Liver (tissue), 9 donors: ENCODE data around the gene WWC1. TPM values are rescaled to one million over a fixed set of nuclear protein-coding genes. Genes with fewer than 3 reads are reported as not detected.

Experiments used
- DNase-seq: peaks from one replicate; pipeline ENCODE4 v3.0.0-alpha.2; 2017; ENCODE audit warnings: low spot score
- H3K27ac ChIP-seq, 2 donors: one replicate each; pipeline ENCODE4 v1.7.0; 2013; ENCODE audit warnings: inconsistent platforms in 2 of 2, low read length in 2 of 2, control low read depth in 1 of 2, low read depth in 1 of 2, mild to moderate bottlenecking in 1 of 2
- H3K27me3 ChIP-seq, 4 donors: one replicate each; pipeline versions ENCODE4 v1.6.1 to v1.7.0; 2013; ENCODE audit warnings: low read length in 3 of 4, inconsistent platforms in 1 of 4, mild to moderate bottlenecking in 1 of 4, moderate library complexity in 1 of 4; ENCODE audit not compliant: control insufficient read depth in 4 of 4, insufficient read depth in 4 of 4
- H3K36me3 ChIP-seq, 4 donors: one replicate each; pipeline versions ENCODE4 v1.6.1 to v1.7.0; 2013; ENCODE audit warnings: low read length in 3 of 4, mild to moderate bottlenecking in 3 of 4, low read depth in 1 of 4, moderate library complexity in 1 of 4; ENCODE audit not compliant: control insufficient read depth in 4 of 4, insufficient read depth in 3 of 4
- H3K4me1 ChIP-seq, 4 donors: one replicate each; pipeline versions ENCODE4 v1.6.1 to v1.7.0; 2013; ENCODE audit warnings: low read length in 3 of 4, mild to moderate bottlenecking in 3 of 4, moderate library complexity in 1 of 4; ENCODE audit not compliant: control insufficient read depth in 4 of 4, insufficient read depth in 4 of 4
- H3K4me3 ChIP-seq, 3 donors: one replicate each; pipeline versions ENCODE4 v1.6.1 to v1.7.0; 2013; ENCODE audit warnings: low read length in 3 of 3, control low read depth in 1 of 3, low read depth in 1 of 3, mild to moderate bottlenecking in 1 of 3
- H3K9ac ChIP-seq, 2 donors: one replicate each; pipeline ENCODE4 v1.7.0; 2013; ENCODE audit warnings: low read length in 2 of 2, mild to moderate bottlenecking in 2 of 2, moderate library complexity in 2 of 2, control low read depth in 1 of 2, low read depth in 1 of 2
- H3K9me3 ChIP-seq, 4 donors: one replicate each; pipeline versions ENCODE4 v1.6.1 to v1.7.0; 2013; ENCODE audit warnings: low read length in 3 of 4; ENCODE audit not compliant: control insufficient read depth in 4 of 4
- EGR1 ChIP-seq, 2 donors: IDR thresholded peaks; 2 replicates each; pipeline ENCODE4 v1.6.1; 2016 to 2018; ENCODE audit warnings: antibody characterized with exemption in 2 of 2, low read depth in 2 of 2
- FOXA1 ChIP-seq: IDR thresholded peaks from 2 replicates; pipeline ENCODE4 v1.6.1; 2016; ENCODE audit warnings: antibody characterized with exemption
- FOXA2 ChIP-seq: IDR thresholded peaks from 2 replicates; pipeline ENCODE4 v1.6.1; 2016; ENCODE audit warnings: antibody characterized with exemption
- GABPA ChIP-seq, 2 donors: IDR thresholded peaks in 1 of 2; conservative IDR thresholded peaks in 1 of 2; 2 replicates each; pipeline ENCODE4 v1.6.1; 2016; ENCODE audit warnings: antibody characterized with exemption in 2 of 2, mild to moderate bottlenecking in 1 of 2, moderate library complexity in 1 of 2
- HNF4A ChIP-seq, 2 donors: conservative IDR thresholded peaks; 2 replicates each; pipeline ENCODE4 v1.6.1; 2016; ENCODE audit warnings: antibody characterized with exemption in 2 of 2, mild to moderate bottlenecking in 2 of 2
- HNF4G ChIP-seq: IDR thresholded peaks from 2 replicates; pipeline ENCODE4 v1.6.1; 2016; ENCODE audit warnings: antibody characterized with exemption
- JUND ChIP-seq, 2 donors: IDR thresholded peaks; 2 replicates each; pipeline ENCODE4 v1.6.1; 2016; ENCODE audit warnings: antibody characterized with exemption in 2 of 2
- NR2F2 ChIP-seq: IDR thresholded peaks from 2 replicates; pipeline ENCODE4 v1.6.1; 2016; ENCODE audit warnings: antibody characterized with exemption
- RAD21 ChIP-seq, 2 donors: IDR thresholded peaks; 2 replicates each; pipeline ENCODE4 v1.6.1; 2016; ENCODE audit warnings: antibody characterized with exemption in 2 of 2, mild to moderate bottlenecking in 2 of 2
- RXRA ChIP-seq, 2 donors: IDR thresholded peaks; 2 replicates each; pipeline ENCODE4 v1.6.1; 2017 to 2018; ENCODE audit warnings: antibody characterized with exemption in 2 of 2, mild to moderate bottlenecking in 1 of 2
- SP1 ChIP-seq: IDR thresholded peaks from 2 replicates; pipeline ENCODE4 v1.6.1; 2018; ENCODE audit warnings: antibody characterized with exemption, mild to moderate bottlenecking
- TAF1 ChIP-seq: conservative IDR thresholded peaks from 2 replicates; pipeline ENCODE4 v1.6.1; 2016; ENCODE audit warnings: antibody characterized with exemption, mild to moderate bottlenecking
- YY1 ChIP-seq: IDR thresholded peaks from 2 replicates; pipeline ENCODE4 v1.6.1; 2016; ENCODE audit warnings: antibody characterized with exemption, mild to moderate bottlenecking
- WGBS: extraction: QIAGEN DNeasy Blood & Tissue Kit; methylation state at CpG from one replicate; pipeline ENCODE4 v1.1.7; 2013; 5-methylcytosine and 5-hydroxymethylcytosine counted together
- polyA plus RNA-seq, 2 donors: library from polyadenylated mRNA; stranded (reverse) in 1 of 2; unstranded in 1 of 2; fragments of 200-250 nt in 1 of 2; fragments of >200 nt in 1 of 2; fragmentation: Nextera tagmentation in 1 of 2; extraction: Ambion mirVana in 1 of 2; gene quantifications; one replicate each; pipeline versions ENCODE4 v1.2.1 to v1.2.3, GENCODE V29; 2013 to 2015
- total RNA-seq, 2 donors: library from RNA; depleted of rRNA; stranded (reverse); fragments of >200 nt; gene quantifications; one replicate each; pipeline ENCODE4 v1.2.3, GENCODE V29; 2014
- TF ChIP-seq, protein P1 (sequence below): IDR thresholded peaks from 2 replicates; pipeline ENCODE4 v1.6.1; 2016; ENCODE audit warnings: antibody characterized with exemption
- TF ChIP-seq, protein P2 (sequence below): IDR thresholded peaks from 2 replicates; pipeline ENCODE4 v1.6.1; 2016; ENCODE audit warnings: antibody characterized with exemption, mild to moderate bottlenecking
- TF ChIP-seq, protein P3 (sequence below): IDR thresholded peaks from 2 replicates; pipeline ENCODE4 v1.6.1; 2016; ENCODE audit warnings: antibody characterized with exemption
- TF ChIP-seq, protein P4 (sequence below): IDR thresholded peaks from 2 replicates; pipeline ENCODE4 v1.6.1; 2016; ENCODE audit warnings: antibody characterized with exemption
- donor health status: healthy.
- donor health status: healthy.
- donor health status: healthy.
- donor health status: healthy.
- donor health status: healthy.

WWC1 gene
- total and polyA plus RNA-seq, 4 donors: 5.9 to 25.1 (median 14.8) TPM

DNA sequence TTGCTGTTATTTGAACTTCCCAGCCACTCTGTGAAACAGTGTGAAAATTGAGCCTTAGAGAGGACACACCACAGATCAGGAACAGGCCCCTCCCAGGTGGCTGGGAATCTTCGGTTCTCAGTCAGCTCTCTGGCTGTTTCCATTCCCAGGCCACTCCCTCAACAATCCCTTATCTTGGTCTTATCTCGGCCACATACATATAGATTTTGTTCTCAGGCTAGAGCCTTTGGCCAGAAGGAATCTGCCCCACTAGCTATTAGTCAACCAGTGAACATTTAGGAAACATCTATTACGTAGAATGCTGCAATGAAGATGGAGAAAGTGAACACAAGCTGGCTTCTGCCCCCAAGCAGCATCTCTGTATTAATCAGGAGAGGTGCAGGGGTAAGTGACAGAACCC is 21.0 kb upstream of the WWC1 start:
- Histone ChIP-seq H3K36me3 (no peaks in the 10 kb centered on the region), H3K27me3 (no peaks in the 10 kb centered on the region), H3K4me1 (peaks cover 1 to 11% (median 5%) of the 10 kb centered on the region in 4 donors), H3K9ac (no peak overlapping the region), H3K9me3 (no peaks in the 10 kb centered on the region), H3K4me3 (no peak overlapping the region), H3K27ac (no peak overlapping the region)
- DNase-seq: no peak
- WGBS: 74% methylated on average over 3 of the region's 3 CpGs
- TF ChIP-seq TAF1 (no peak), YY1 (no peak), RAD21 (IDR thresholded peaks at IDR 0.05) (no peak), RXRA (IDR thresholded peaks at IDR 0.05) (no peak), JUND (IDR thresholded peaks at IDR 0.05) (no peak), HNF4A (conservative IDR thresholded peaks at IDR 0.05) (no peak), FOXA2 (no peak), HNF4G (no peak), FOXA1 (no peak), NR2F2 (no peak), EGR1 (IDR thresholded peaks at IDR 0.05; ENCODE audit: low read depth in 2 of 2) (no peak), SP1 (no peak)
- TF ChIP-seq, protein P1, sequence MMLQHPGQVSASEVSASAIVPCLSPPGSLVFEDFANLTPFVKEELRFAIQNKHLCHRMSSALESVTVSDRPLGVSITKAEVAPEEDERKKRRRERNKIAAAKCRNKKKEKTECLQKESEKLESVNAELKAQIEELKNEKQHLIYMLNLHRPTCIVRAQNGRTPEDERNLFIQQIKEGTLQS: no peak
- TF ChIP-seq, protein P2, sequence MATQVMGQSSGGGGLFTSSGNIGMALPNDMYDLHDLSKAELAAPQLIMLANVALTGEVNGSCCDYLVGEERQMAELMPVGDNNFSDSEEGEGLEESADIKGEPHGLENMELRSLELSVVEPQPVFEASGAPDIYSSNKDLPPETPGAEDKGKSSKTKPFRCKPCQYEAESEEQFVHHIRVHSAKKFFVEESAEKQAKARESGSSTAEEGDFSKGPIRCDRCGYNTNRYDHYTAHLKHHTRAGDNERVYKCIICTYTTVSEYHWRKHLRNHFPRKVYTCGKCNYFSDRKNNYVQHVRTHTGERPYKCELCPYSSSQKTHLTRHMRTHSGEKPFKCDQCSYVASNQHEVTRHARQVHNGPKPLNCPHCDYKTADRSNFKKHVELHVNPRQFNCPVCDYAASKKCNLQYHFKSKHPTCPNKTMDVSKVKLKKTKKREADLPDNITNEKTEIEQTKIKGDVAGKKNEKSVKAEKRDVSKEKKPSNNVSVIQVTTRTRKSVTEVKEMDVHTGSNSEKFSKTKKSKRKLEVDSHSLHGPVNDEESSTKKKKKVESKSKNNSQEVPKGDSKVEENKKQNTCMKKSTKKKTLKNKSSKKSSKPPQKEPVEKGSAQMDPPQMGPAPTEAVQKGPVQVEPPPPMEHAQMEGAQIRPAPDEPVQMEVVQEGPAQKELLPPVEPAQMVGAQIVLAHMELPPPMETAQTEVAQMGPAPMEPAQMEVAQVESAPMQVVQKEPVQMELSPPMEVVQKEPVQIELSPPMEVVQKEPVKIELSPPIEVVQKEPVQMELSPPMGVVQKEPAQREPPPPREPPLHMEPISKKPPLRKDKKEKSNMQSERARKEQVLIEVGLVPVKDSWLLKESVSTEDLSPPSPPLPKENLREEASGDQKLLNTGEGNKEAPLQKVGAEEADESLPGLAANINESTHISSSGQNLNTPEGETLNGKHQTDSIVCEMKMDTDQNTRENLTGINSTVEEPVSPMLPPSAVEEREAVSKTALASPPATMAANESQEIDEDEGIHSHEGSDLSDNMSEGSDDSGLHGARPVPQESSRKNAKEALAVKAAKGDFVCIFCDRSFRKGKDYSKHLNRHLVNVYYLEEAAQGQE: no peak
- TF ChIP-seq, protein P3, sequence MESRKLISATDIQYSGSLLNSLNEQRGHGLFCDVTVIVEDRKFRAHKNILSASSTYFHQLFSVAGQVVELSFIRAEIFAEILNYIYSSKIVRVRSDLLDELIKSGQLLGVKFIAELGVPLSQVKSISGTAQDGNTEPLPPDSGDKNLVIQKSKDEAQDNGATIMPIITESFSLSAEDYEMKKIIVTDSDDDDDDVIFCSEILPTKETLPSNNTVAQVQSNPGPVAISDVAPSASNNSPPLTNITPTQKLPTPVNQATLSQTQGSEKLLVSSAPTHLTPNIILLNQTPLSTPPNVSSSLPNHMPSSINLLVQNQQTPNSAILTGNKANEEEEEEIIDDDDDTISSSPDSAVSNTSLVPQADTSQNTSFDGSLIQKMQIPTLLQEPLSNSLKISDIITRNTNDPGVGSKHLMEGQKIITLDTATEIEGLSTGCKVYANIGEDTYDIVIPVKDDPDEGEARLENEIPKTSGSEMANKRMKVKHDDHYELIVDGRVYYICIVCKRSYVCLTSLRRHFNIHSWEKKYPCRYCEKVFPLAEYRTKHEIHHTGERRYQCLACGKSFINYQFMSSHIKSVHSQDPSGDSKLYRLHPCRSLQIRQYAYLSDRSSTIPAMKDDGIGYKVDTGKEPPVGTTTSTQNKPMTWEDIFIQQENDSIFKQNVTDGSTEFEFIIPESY: no peak
- TF ChIP-seq, protein P4, sequence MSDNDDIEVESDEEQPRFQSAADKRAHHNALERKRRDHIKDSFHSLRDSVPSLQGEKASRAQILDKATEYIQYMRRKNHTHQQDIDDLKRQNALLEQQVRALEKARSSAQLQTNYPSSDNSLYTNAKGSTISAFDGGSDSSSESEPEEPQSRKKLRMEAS: no peak

DNA sequence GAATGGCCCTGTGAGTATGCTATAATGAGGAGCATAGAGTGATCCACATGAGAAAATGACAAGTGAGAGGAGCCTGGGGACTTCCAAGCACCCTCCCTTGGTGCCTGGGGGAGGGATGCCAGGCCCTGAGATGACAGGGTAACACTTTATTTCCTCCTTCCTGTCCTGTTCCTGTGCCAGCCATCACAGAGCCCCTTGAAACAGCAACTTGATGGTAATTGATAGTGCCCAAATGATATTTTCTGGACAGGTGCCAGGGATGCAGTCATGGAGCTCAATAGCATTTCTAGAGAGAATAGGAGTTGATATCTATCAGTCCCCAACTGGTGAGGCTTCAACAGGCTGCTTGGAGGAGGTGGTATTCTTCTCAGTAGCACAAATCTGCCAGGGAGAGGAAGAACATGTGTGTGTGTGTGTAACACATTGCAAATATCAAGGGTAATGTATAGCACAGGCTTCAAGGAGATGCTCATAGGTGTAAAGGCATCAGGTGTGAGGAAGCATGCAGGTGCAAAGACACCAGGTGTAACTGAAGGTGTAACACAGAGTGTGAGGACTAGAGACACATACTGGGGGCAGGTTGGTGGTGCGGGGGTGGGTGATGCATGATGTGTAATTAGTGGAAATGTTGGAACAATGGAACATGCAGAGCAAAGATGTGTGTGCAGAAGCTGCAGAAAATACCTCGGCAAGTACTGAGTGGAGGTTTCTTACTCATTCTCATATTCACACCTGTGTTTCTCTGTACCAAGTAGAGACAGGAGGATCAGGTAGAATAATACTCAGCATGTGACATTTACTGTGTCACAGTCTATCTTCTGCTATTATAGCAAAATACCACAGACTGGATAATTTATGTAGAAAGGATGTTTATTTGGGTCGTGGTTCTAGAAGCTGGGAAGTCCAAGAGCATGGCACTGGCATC is 18.1 kb upstream of the WWC1 start:
- 89% methylated on average over 3 of the region's 3 CpGs for WGBS
- Histone ChIP-seq H3K4me3 (no peak overlapping the region), H3K27ac (no peak overlapping the region), H3K9ac (no peak overlapping the region), H3K9me3 (no peaks in the 10 kb centered on the region), H3K27me3 (no peaks in the 10 kb centered on the region), H3K36me3 (no peaks in the 10 kb centered on the region), H3K4me1 (peaks cover 1 to 11% (median 5%) of the 10 kb centered on the region in 4 donors)
- TF ChIP-seq YY1: no peak
- no peak for TF ChIP-seq GABPA (IDR thresholded peaks at IDR 0.05 in 1 of 2, conservative IDR thresholded peaks at IDR 0.05 in 1 of 2)
- no peak for TF ChIP-seq RXRA (IDR thresholded peaks at IDR 0.05)
- no peak for TF ChIP-seq FOXA1
- TF ChIP-seq TAF1: no peak
- TF ChIP-seq, protein P4: no peak
- TF ChIP-seq HNF4A (conservative IDR thresholded peaks at IDR 0.05): no peak
- TF ChIP-seq HNF4G: no peak
- TF ChIP-seq EGR1 (IDR thresholded peaks at IDR 0.05; ENCODE audit: low read depth in 2 of 2): no peak
- no peak for TF ChIP-seq FOXA2
- TF ChIP-seq, protein P3: no peak
- TF ChIP-seq NR2F2: no peak
- no peak for DNase-seq
